Fibroblast of peridontal ligament (primary cell): ENCODE data around the gene TMEM131.
"Not testable (repeated sequence)": the region's sequence is repeated elsewhere in the genome, so short reads cannot be mapped to it uniquely, and the experiment has no call there.

Experiments
- DNase-seq: peaks from one replicate; pipeline ENCODE4 v3.0.0-alpha.2; 2010; ENCODE audit errors: extremely low read depth

The TMEM131 gene

GRCh38 chr2:97724073-97724410 is 271.7 kb downstream of the TMEM131 start:
- DNase-seq = no peak

GRCh38 chr2:97723156-97724072 is 272.3 kb downstream of the TMEM131 start:
- DNase-seq = no peak

GRCh38 chr2:97722227-97722626 is 273.5 kb downstream of the TMEM131 start:
- no peak for DNase-seq

DNA sequence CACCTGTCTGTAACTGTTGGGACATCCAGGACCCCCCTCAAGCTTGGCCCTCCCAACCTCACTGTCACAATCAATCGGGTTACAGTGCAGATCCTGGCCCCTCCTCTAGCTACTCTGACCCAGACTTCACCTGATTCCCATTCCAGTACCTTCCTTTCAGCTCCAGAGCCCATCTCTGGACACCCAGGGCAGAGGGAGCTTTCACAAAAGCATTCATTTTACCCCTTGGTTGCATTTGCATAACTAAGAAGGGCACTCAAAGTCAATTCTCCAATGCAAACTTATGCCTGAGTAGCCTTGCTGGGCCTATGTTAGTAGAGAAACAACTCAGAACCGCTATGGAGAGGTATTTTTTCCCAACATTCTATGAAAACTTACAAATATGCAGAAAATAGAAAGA is 275.0 kb downstream of the TMEM131 start:
- DNase-seq = no peak

- no peak for DNase-seq
Observed at GRCh38 chr2:97719362-97720155, 276.2 kb downstream of the TMEM131 start.

DNA sequence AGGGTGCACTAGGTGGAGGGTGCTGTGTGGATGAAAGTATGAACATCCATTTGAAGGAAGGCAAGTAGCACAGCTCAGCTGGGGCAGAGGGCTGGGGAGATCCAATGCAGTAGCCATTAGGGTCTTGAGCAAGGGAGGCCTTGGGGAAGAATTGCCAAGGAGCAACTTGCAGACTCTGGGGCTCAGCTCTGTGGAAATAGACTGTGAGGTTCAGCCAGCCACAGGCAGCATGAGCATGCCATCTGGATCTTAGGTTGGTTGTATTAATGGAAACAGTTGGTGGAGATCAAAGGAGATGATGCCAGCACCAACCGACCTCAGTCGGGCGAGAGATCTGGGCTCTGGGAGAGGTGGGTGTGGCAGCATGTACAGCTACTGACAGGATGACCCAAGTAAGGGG is 276.8 kb downstream of the TMEM131 start:
- no peak for DNase-seq

- DNase-seq = no peak
Observed at GRCh38 chr2:97718051-97718882, 277.5 kb downstream of the TMEM131 start.

- no peak for DNase-seq
Observed at GRCh38 chr2:97717613-97717995, 278.1 kb downstream of the TMEM131 start.

GRCh38 chr2:97716695-97717612 is 278.8 kb downstream of the TMEM131 start:
- DNase-seq = no peak

- DNase-seq = no peak
Observed at GRCh38 chr2:97715951-97716694, 279.6 kb downstream of the TMEM131 start.

DNA sequence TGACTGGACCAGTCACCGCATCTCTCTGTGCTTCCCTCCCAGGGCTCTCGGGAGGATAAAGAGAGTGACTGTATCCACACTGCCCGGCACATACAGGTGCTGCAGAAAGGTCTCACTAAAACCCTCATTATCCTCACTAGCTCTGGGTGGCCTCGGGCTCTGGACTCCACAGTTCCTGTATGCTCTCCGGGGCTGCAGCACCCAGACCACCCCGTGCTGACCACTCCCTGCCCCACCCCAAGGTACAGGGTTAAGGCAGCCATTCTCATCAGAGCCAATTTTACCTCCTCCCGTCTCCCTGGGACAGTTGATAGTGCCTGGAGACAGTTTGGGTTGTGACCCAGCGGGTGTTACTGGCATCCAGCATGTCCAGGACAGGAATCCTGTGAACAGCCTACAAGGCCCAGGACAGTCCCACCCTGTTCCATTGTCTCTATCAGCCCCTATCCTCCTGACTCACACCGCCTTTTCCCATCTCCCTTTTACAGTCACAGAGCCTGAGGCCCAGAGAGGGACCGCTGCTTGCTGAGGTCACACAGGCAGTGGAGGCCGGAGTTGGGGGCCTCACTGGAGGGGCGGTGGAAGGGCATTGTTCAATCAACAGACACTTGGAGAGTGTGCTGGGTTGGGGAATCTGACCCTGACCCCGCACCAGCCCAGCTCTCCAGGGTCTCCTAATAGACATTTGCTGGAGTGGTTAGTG is 280.6 kb downstream of the TMEM131 start:
- no peak for DNase-seq

- no peak for DNase-seq
Observed at GRCh38 chr2:97714084-97714949, 281.4 kb downstream of the TMEM131 start.

DNA sequence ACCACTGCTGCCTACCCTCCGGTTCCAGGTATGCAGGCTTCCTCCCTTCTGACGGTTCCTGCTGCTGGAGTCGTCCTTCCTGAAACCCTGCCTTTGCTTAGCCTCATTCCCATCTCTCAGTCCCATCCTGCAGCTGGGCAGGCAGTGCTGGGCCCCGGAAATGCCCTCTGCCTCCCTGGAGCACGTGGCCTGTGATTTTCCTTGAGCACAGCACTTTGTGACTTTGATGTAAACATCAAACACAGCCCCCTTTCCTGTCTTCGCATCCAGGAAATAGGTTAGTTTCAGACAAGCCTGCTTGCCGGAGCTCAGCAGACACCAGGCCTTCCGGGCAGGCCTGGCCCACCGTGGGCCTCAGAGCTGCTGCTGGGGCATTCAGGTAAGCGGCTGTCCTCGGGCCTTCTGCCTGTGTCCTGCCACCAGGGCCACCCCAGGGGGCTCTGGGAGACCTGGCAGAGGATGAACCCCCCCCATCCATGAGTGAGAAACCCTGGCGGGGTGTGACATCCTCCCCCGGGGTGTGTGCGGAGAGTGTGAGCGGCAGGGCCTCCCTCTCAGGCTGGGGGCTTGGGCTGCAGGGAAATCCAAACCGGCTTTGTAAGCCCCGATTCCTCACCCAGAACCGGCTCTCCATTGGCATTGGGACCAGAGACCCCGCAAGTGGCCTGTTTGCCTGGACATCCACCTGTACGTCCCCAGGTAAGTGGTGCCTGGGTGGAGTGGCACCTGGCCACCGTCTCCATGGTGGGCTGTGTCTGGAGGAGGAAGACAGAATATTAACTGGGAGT is 282.3 kb downstream of the TMEM131 start, which contains the start of gene ZAP70:
ZAP70 (plus strand) TSS at position 281 of the 788 bp plus-strand sequence. CDS start 10,461 bp downstream, outside the sequence.
- DNase-seq = no peak

DNA sequence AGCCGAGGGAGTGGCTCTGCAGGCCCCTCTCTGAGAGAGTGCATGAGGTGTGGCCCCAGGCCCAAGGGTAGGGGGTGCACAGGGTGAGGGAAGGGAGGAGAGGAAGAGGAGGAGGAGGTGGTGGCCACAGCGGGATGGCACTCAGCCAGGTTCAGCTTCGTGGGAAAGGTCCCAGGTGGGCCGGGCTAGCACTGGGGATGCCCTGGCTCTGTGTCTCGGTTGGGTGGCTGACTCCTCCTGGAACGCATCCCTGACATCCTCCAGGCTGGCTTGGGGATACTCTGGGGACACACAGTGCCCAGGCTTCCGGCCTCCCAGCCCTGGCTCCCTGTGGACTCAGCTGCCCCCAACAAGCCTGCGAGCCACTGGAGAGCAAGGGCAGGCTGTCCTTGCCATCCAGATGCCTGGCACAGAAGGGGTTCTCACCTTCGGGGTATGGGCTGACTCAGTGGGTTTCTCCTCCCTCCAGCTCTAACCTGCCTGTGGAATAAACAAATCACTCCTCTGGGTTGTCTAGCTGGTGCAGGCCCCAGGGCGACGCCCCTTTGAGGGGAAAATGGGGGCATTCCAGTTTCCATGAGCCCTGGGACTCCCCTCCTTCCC is 283.0 kb downstream of the TMEM131 start:
- no peak for DNase-seq

DNA sequence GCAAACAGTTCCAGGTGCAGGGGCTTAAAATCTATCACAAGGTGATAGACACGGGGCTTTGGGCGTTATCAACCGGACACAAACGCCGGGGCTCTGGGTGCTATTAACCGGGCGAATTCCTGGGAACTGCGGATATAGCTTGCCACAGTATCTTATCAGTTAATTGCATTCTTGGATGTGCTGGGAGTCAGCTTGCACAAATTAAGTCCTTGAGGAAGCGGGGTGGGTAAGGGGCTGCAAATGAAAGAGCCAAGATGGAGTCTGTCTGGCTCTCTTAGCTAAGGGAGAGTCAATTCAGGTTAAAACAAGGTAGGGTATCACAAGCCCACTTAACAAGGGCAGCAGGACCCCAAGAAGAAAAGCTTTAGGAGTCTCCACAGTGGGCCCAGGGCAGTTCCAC is 283.6 kb downstream of the TMEM131 start:
- not testable (repeated sequence) for DNase-seq

- DNase-seq = no peak
Observed at GRCh38 chr2:97711394-97711711, 284.4 kb downstream of the TMEM131 start.

DNA sequence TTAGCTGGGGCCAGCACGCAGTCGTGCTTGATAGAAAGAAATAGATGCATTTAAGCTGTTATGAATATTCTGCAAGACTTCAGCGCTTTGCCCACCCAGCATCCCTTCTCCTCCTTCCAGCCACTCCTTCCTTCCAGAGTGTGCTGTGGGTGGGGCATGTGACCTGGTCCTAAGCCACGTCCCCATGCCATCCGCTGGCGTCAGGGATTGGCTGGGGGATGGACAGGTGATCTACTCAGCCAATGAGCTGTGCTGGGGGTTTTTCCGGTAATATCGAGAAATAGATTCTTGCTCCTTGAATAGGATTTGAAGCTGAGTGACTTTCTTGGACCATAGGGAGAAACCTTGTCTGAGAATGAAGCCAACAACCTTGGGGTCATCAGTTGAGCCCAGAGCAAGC is 287.1 kb downstream of the TMEM131 start:
- no peak for DNase-seq

DNA sequence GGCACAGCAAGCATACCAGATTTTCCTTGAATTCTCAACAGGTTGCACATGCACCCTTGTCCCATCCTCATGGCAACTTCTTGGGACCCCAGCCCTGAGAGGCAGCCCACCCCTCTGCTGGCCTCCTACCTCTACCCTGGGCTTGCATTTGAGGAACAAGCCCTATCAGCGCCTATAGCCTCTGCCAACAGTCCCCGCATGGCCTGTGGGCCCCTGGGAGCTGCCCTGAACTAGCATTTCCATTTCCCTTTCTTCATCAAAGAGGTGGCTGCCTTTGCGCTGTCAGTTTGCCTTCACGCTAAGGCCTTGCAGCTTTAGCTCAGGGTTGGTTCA is 287.7 kb downstream of the TMEM131 start:
- DNase-seq = no peak
